Measurements from ENCODE around the gene MFN2. TPM values are rescaled to one million over a fixed set of nuclear protein-coding genes. Genes with fewer than 3 reads are reported as not detected.

Gene MFN2
- total and polyA plus RNA-seq, 2 experiments from 2014 or later, result 15.1 to 40.4 TPM

- no peak for TF ChIP-seq ZNF462 (CRISPR knock-in tag; IDR thresholded peaks at IDR 0.05)
- TF ChIP-seq EZH2phosphoT487 (IDR thresholded peaks at IDR 0.05; ENCODE audit: unreplicated experiment), result no peak
- TF ChIP-seq POLR2AphosphoS5 (IDR thresholded peaks at IDR 0.05; ENCODE audit: low read depth), result no peak
Measured at GRCh38 chr1:11990303-11991032, 10.2 kb downstream of the MFN2 start (continued).

GRCh38 chr1:11991969-11992676 is 11.9 kb downstream of the MFN2 start:
- no peak overlapping the region for H3K4me2 ChIP-seq
- 0 out of 2 replicates have a peak, but pooled peaks cover 4% of the 10 kb centered on the region for H3F3A ChIP-seq (replicated peaks; ENCODE audit: low read depth)
- H3K27ac Mint-ChIP-seq, result no peak overlapping the region
- H3K4me1 ChIP-seq (ENCODE audit: insufficient read depth), result no peaks in the 10 kb centered on the region
- no peak overlapping the region for H3K4me3 ChIP-seq
- H4K20me1 ChIP-seq (replicated peaks; ENCODE audit: insufficient read depth), result peaks cover 4% of the 10 kb centered on the region; the same call in 1 of the 2 replicates
- no peaks in the 10 kb centered on the region for H3K27me3 Mint-ChIP-seq (ENCODE audit: insufficient read depth, low read depth, poor library complexity)
- no peak for DNase-seq (ENCODE audit: low spot score)
- no peaks in the 10 kb centered on the region for H3K4me1 Mint-ChIP-seq
- no peaks in the 10 kb centered on the region for H3K9me2 ChIP-seq (ENCODE audit: insufficient read depth)
- no peak overlapping the region for H3K27ac ChIP-seq (ENCODE audit: low read depth)
- peaks cover 75% of the 10 kb centered on the region for H3K36me3 Mint-ChIP-seq (ENCODE audit: low read depth)
- no peak for ATAC-seq
- H3K9me3 Mint-ChIP-seq, result no peaks in the 10 kb centered on the region
- H2AFZ ChIP-seq, result no peak overlapping the region
- H3K36me3 ChIP-seq (ENCODE audit: insufficient read depth), result peaks cover 28% of the 10 kb centered on the region
- no peak for TF ChIP-seq STAT1 (IDR thresholded peaks at IDR 0.05; ENCODE audit: unreplicated experiment)
- TF ChIP-seq CREB1 (CRISPR knock-in tag; IDR thresholded peaks at IDR 0.05; ENCODE audit: low read depth), result no peak
- H3K4me3 Mint-ChIP-seq, result no peak overlapping the region
- no peaks in the 10 kb centered on the region for H3K27me3 ChIP-seq (ENCODE audit: insufficient read depth)
- peaks cover 28% of the 10 kb centered on the region for H3K79me2 ChIP-seq (replicated peaks; ENCODE audit: insufficient read depth)
